Hepatocyte (in vitro differentiated cells): ENCODE data around the gene ZNF276. TPM values are rescaled to one million over a fixed set of nuclear protein-coding genes. Genes with fewer than 3 reads are reported as not detected.

Experiments
- DNase-seq: peaks from one replicate; pipeline ENCODE4 v3.0.0-alpha.2; 2016; ENCODE audit warnings: low spot score
- H2AFZ ChIP-seq: fragments of 200-600 bp; sonication (generic); 2 replicates; pipeline ENCODE4 v1.6.0; 2016; ENCODE audit warnings: antibody characterized with exemption, mild to moderate bottlenecking
- H3K27ac ChIP-seq: fragments of 200-600 bp; sonication (generic); 2 replicates; pipeline ENCODE4 v1.5.1; 2016; ENCODE audit warnings: mild to moderate bottlenecking
- H3K27me3 ChIP-seq: fragments of 200-600 bp; sonication (generic); 2 replicates; pipeline ENCODE4 v1.6.1; 2016
- H3K36me3 ChIP-seq: fragments of 200-600 bp; sonication (generic); replicated peaks from 2 replicates; pipeline ENCODE4 v1.5.1; 2016; ENCODE audit warnings: low read depth; ENCODE audit not compliant: insufficient read depth
- H3K4me1 ChIP-seq: fragments of 200-600 bp; sonication (generic); 2 replicates; pipeline ENCODE4 v1.5.1; 2016; ENCODE audit warnings: mild to moderate bottlenecking, moderate library complexity; ENCODE audit not compliant: insufficient read depth
- H3K4me2 ChIP-seq: fragments of 200-600 bp; sonication (generic); 2 replicates; pipeline ENCODE4 v1.6.0; 2016
- H3K4me3 ChIP-seq: fragments of 200-600 bp; sonication (generic); 2 replicates; pipeline ENCODE4 v1.5.1; 2016; ENCODE audit warnings: mild to moderate bottlenecking
- H3K79me2 ChIP-seq: fragments of 200-600 bp; sonication (generic); 2 replicates; pipeline ENCODE4 v1.6.0; 2017; ENCODE audit warnings: mild to moderate bottlenecking
- H3K9me2 ChIP-seq: fragments of 200-600 bp; sonication (generic); replicated peaks from 2 replicates; pipeline ENCODE4 v1.6.0; 2017; ENCODE audit warnings: mild to moderate bottlenecking; ENCODE audit not compliant: insufficient read depth
- H3K9me3 ChIP-seq: fragments of 200-600 bp; sonication (generic); 2 replicates; pipeline ENCODE4 v1.5.1; 2016; ENCODE audit warnings: low read depth, mild to moderate bottlenecking
- H4K20me1 ChIP-seq: fragments of 200-600 bp; sonication (generic); 2 replicates; pipeline ENCODE4 v1.6.0; 2016; ENCODE audit warnings: mild to moderate bottlenecking; ENCODE audit not compliant: insufficient read depth, poor library complexity, severe bottlenecking
- WGBS: methylation state at CpG from one replicate; pipeline ENCODE4 v1.1.6; 2016; ENCODE audit warnings: low lambda C conversion rate; ENCODE audit errors: missing lambda C conversion rate; 5-methylcytosine and 5-hydroxymethylcytosine counted together
- polyA plus RNA-seq: library from polyadenylated mRNA; unstranded; fragments of >200 nt; fragmentation: Nextera tagmentation; extraction: Ambion mirVana; gene quantifications from 2 replicates; pipeline ENCODE4 v1.2.1, GENCODE V29; 2016
- total RNA-seq: library from RNA; depleted of rRNA; stranded (reverse); fragments of >200 nt; gene quantifications from 2 replicates; pipeline ENCODE4 v1.2.3, GENCODE V29; 2014
- TF ChIP-seq, protein P1 (sequence below): fragments of 200-600 bp; sonication (generic); IDR thresholded peaks from 2 replicates; pipeline ENCODE4 v1.5.1; 2016; ENCODE audit warnings: antibody characterized with exemption, mild to moderate bottlenecking; ENCODE audit not compliant: poor library complexity

The ZNF276 gene
- total and polyA plus RNA-seq, 2 experiments from 2014 or later, result 15.0 to 23.2 TPM

DNA sequence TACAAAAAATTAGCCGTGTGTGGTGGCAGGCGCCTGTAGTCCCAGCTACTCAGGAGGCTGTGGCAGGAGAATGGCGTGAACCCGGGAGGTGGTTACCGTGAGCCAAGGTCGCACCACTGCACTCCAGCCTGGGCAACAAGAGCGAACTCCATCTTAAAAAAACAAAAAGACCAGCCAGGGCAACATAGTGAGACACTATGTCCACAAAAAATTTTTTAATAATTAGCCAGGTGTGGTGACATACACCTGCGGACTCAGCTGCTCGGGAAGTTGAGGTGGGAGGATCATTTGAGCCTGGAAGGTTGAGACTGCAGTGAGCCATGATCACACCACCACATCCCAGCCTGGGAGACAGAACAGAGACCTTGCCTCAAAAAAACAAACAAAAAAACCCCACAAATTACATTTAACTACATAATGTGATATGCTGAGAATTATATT lies 66.0 kb downstream of the ZNF276 start:
- H3K27me3 ChIP-seq, result no peaks in the 10 kb centered on the region
- TF ChIP-seq, protein P1, sequence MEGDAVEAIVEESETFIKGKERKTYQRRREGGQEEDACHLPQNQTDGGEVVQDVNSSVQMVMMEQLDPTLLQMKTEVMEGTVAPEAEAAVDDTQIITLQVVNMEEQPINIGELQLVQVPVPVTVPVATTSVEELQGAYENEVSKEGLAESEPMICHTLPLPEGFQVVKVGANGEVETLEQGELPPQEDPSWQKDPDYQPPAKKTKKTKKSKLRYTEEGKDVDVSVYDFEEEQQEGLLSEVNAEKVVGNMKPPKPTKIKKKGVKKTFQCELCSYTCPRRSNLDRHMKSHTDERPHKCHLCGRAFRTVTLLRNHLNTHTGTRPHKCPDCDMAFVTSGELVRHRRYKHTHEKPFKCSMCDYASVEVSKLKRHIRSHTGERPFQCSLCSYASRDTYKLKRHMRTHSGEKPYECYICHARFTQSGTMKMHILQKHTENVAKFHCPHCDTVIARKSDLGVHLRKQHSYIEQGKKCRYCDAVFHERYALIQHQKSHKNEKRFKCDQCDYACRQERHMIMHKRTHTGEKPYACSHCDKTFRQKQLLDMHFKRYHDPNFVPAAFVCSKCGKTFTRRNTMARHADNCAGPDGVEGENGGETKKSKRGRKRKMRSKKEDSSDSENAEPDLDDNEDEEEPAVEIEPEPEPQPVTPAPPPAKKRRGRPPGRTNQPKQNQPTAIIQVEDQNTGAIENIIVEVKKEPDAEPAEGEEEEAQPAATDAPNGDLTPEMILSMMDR, result no peak
- no peaks in the 10 kb centered on the region for H3K9me2 ChIP-seq
- H3K36me3 ChIP-seq, result no peaks in the 10 kb centered on the region
- WGBS, result 93% methylated on average over 9 of the region's 9 CpGs
- DNase-seq, result no peak
- no peaks in the 10 kb centered on the region for H3K4me1 ChIP-seq
- H3K79me2 ChIP-seq, result no peaks in the 10 kb centered on the region
- H3K4me2 ChIP-seq, result no peak overlapping the region
- H3K27ac ChIP-seq, result no peak overlapping the region
- H2AFZ ChIP-seq, result no peak overlapping the region
- H3K9me3 ChIP-seq, result no peaks in the 10 kb centered on the region
- H3K4me3 ChIP-seq, result no peak overlapping the region
- no peaks in the 10 kb centered on the region for H4K20me1 ChIP-seq

Other genes with a start within 250 kb of the ZNF276 start
- 48.7 and 50.6 TPM in 2 replicates for gene ANKRD11, start 231.0 kb upstream of the ZNF276 start, total RNA-seq
- gene ANKRD11, start 231.0 kb upstream of the ZNF276 start, polyA plus RNA-seq, result 130 and 135 TPM in 2 replicates
- 149 and 222 TPM in 2 replicates for gene SPG7, start 213.1 kb upstream of the ZNF276 start, total RNA-seq
- 108 and 130 TPM in 2 replicates for gene SPG7, start 213.1 kb upstream of the ZNF276 start, polyA plus RNA-seq
- gene RPL13, start 160.9 kb upstream of the ZNF276 start, total RNA-seq, result 4,787 and 7,288 TPM in 2 replicates
- gene RPL13, start 160.9 kb upstream of the ZNF276 start, polyA plus RNA-seq, result 1,312 and 1,458 TPM in 2 replicates
- gene CPNE7, start 145.8 kb upstream of the ZNF276 start, total RNA-seq, result 6.6 and 8.7 TPM in 2 replicates
- 24.8 and 32.2 TPM in 2 replicates for gene CPNE7, start 145.8 kb upstream of the ZNF276 start, polyA plus RNA-seq
- gene DPEP1, start 107.9 kb upstream of the ZNF276 start, total RNA-seq, result 48.3 and 52.9 TPM in 2 replicates
- gene DPEP1, start 107.9 kb upstream of the ZNF276 start, polyA plus RNA-seq, result 106 and 128 TPM in 2 replicates
- gene CHMP1A, start 63.8 kb upstream of the ZNF276 start, total RNA-seq, result 73.2 and 78.7 TPM in 2 replicates
- 101 and 104 TPM in 2 replicates for gene CHMP1A, start 63.8 kb upstream of the ZNF276 start, polyA plus RNA-seq
- 3.6 and 4.4 TPM in 2 replicates for gene SPATA33, start 63.7 kb upstream of the ZNF276 start, total RNA-seq
- gene SPATA33, start 63.7 kb upstream of the ZNF276 start, polyA plus RNA-seq, result 16.8 and 17.9 TPM in 2 replicates
- 60.1 and 70.4 TPM in 2 replicates for gene CDK10, start 34.8 kb upstream of the ZNF276 start, total RNA-seq
- 155 and 187 TPM in 2 replicates for gene CDK10, start 34.8 kb upstream of the ZNF276 start, polyA plus RNA-seq
- 20.2 and 32.9 TPM in 2 replicates for gene SPATA2L, start 19.8 kb upstream of the ZNF276 start, total RNA-seq
- 23.6 and 25.0 TPM in 2 replicates for gene SPATA2L, start 19.8 kb upstream of the ZNF276 start, polyA plus RNA-seq
- 8.0 and 13.8 TPM in 2 replicates for gene VPS9D1, start 639 bp upstream of the ZNF276 start, total RNA-seq
- gene VPS9D1, start 639 bp upstream of the ZNF276 start, polyA plus RNA-seq, result 25.5 and 30.2 TPM in 2 replicates
- gene FANCA, start 95.1 kb downstream of the ZNF276 start, total RNA-seq, result 6.1 and 9.5 TPM in 2 replicates
- gene FANCA, start 95.1 kb downstream of the ZNF276 start, polyA plus RNA-seq, result 9.6 and 11.4 TPM in 2 replicates
- gene SPIRE2, start 106.9 kb downstream of the ZNF276 start, total RNA-seq, result 16.9 and 21.7 TPM in 2 replicates
- gene SPIRE2, start 106.9 kb downstream of the ZNF276 start, polyA plus RNA-seq, result 13.4 and 18.4 TPM in 2 replicates
- 79.3 and 130 TPM in 2 replicates for gene TCF25, start 152.1 kb downstream of the ZNF276 start, total RNA-seq
- gene TCF25, start 152.1 kb downstream of the ZNF276 start, polyA plus RNA-seq, result 206 and 256 TPM in 2 replicates
- gene MC1R, start 197.3 kb downstream of the ZNF276 start, total RNA-seq, result 4.2 and 4.5 TPM in 2 replicates
- 3.4 and 4.8 TPM in 2 replicates for gene MC1R, start 197.3 kb downstream of the ZNF276 start, polyA plus RNA-seq
- 50.0 and 87.2 TPM in 2 replicates for gene TUBB3, start 201.8 kb downstream of the ZNF276 start, total RNA-seq
- gene TUBB3, start 201.8 kb downstream of the ZNF276 start, polyA plus RNA-seq, result 69.3 and 70.0 TPM in 2 replicates
- 61.7 and 69.1 TPM in 2 replicates for gene DEF8, start 227.2 kb downstream of the ZNF276 start, total RNA-seq
- gene DEF8, start 227.2 kb downstream of the ZNF276 start, polyA plus RNA-seq, result 64.2 and 74.7 TPM in 2 replicates